K562 (cell line): ENCODE measurements around the gene RPP21. TPM values are rescaled to one million over a fixed set of nuclear protein-coding genes. Genes with fewer than 3 reads are reported as not detected.

ENCODE experiments used
- ATAC-seq: fragments of 200-7000 bp; cut with Tn5 transposase; 3 replicates; pipeline ENCODE4 v1.9.1; 2020; ENCODE audit warnings: moderate library complexity
- BruUV-seq: library from RNA; stranded (reverse); fragments of 400-500 nt; replicated peaks from 2 replicates; lab custom pipeline; 2021; lab: Mats Ljungman, UMichigan
- CTCF ChIA-PET: fragments of 300-600 bp; formaldehyde crosslinking; extraction: SDS; loops from one replicate; lab custom pipeline; 2021; ENCODE audit warnings: low intra/inter-chr PET ratio; lab: Yijun Ruan, JAX
- POLR2A ChIA-PET: fragments of 300-600, 350-650 bp; sonication (Branson Sonifier 250); formaldehyde crosslinking; extraction: SDS; loops from one replicate; lab custom pipeline; 2021; ENCODE audit warnings: antibody characterized with exemption, inconsistent platforms; lab: Yijun Ruan, JAX
- DNase-seq, 4 experiments: peaks; one replicate each; pipeline versions ENCODE4 v3.0.0 to v3.0.0-alpha.2; 2011 to 2018; ENCODE audit warnings: low spot score in 3 of 4, mixed read lengths in 3 of 4; ENCODE audit errors: extremely low read depth in 1 of 4
- FAIRE-seq: peaks from 2 replicates; lab custom pipeline; 2011; peaks lifted over from hg19 to GRCh38; lab: Jason Lieb, UNC
- H2AFZ ChIP-seq: 2 replicates; pipeline ENCODE4 v1.6.0; 2011; ENCODE audit warnings: low read depth, low read length, control low read depth, inconsistent platforms
- H3K27ac ChIP-seq: fragments of 200-600 bp; 3 replicates; pipeline ENCODE4 v1.8.0; 2011; ENCODE audit warnings: low read depth, mild to moderate bottlenecking, control low read depth, inconsistent platforms, low read length, moderate library complexity, mixed read lengths; ENCODE audit errors: extremely low read depth
- H3K27me3 ChIP-seq, 2 experiments: fragments of 300-600 bp in 1 of 2; 2 replicates in 1 of 2; 3 replicates in 1 of 2; pipeline versions ENCODE4 v1.6.0 to v1.8.0; 2011; ENCODE audit warnings: inconsistent platforms in 2 of 2, low read length in 2 of 2, mild to moderate bottlenecking in 1 of 2, mixed read lengths in 1 of 2, moderate library complexity in 1 of 2; ENCODE audit not compliant: control insufficient read depth in 2 of 2, insufficient read depth in 2 of 2
- H3K36me3 ChIP-seq: fragments of 300-600 bp; 3 replicates; pipeline ENCODE4 v1.8.0; 2011; ENCODE audit warnings: mild to moderate bottlenecking, low read length, inconsistent platforms; ENCODE audit not compliant: control insufficient read depth, insufficient read depth
- H3K4me1 ChIP-seq, 2 experiments: fragments of 200-600 bp in 1 of 2; replicated peaks in 1 of 2; 2 replicates in 1 of 2; 3 replicates in 1 of 2; pipeline versions ENCODE4 v1.5.1 to v1.8.0; 2011; ENCODE audit warnings: inconsistent platforms in 2 of 2, low read length in 2 of 2, mild to moderate bottlenecking in 1 of 2, mixed read lengths in 1 of 2, moderate library complexity in 1 of 2; ENCODE audit not compliant: control insufficient read depth in 2 of 2, insufficient read depth in 2 of 2
- H3K4me2 ChIP-seq: 2 replicates; pipeline ENCODE4 v1.6.1; 2011; ENCODE audit warnings: low read length, control low read depth, inconsistent platforms, mixed read lengths; ENCODE audit not compliant: insufficient read depth
- H3K4me3 ChIP-seq: fragments of 200-600 bp; sonication (generic), shearing (Covaris generic); 2 replicates; pipeline ENCODE4 v1.5.1; 2016; ENCODE audit warnings: control low read depth, inconsistent platforms
- H3K79me2 ChIP-seq: fragments of 200-600 bp; 3 replicates; pipeline ENCODE4 v1.8.0; 2011; ENCODE audit warnings: low read length, inconsistent platforms; ENCODE audit not compliant: control insufficient read depth, insufficient read depth
- H3K9ac ChIP-seq, 2 experiments: 2 replicates each; pipeline versions ENCODE4 v1.6.0 to v1.6.1; 2011; ENCODE audit warnings: low read depth in 2 of 2, low read length in 2 of 2, control low read depth in 1 of 2, inconsistent platforms in 1 of 2, mild to moderate bottlenecking in 1 of 2, mixed read lengths in 1 of 2; ENCODE audit not compliant: insufficient read depth in 1 of 2
- H3K9me1 ChIP-seq: one replicate; pipeline ENCODE4 v1.6.0; 2011; ENCODE audit warnings: inconsistent platforms, mild to moderate bottlenecking, low read length, moderate library complexity; ENCODE audit not compliant: control insufficient read depth, insufficient read depth
- H3K9me3 ChIP-seq: replicated peaks from 2 replicates; pipeline ENCODE4 v1.5.1; 2011; ENCODE audit warnings: low read depth, low read length, inconsistent platforms; ENCODE audit not compliant: control insufficient read depth, insufficient read depth
- H4K20me1 ChIP-seq: replicated peaks from 2 replicates; pipeline ENCODE4 v1.6.1; 2011; ENCODE audit warnings: low read length, inconsistent platforms, mixed read lengths; ENCODE audit not compliant: control insufficient read depth, insufficient read depth
- BCL6 ChIP-seq: fragments of 250-450 bp; sonication (Bioruptor Pico); IDR thresholded peaks from 2 replicates; pipeline ENCODE4 v1.4.0; 2020
- CBX8 ChIP-seq: fragments of 200-600 bp; sonication (generic); IDR thresholded peaks from 2 replicates; pipeline ENCODE4 v1.6.1; 2012; ENCODE audit warnings: borderline replicate concordance, mixed run types, low read depth, mild to moderate bottlenecking, moderate library complexity, mixed read lengths, low read length, control low read depth, inconsistent platforms; ENCODE audit not compliant: poor library complexity, severe bottlenecking; ENCODE audit errors: extremely low read depth
- CREBBP ChIP-seq: IDR thresholded peaks from one replicate; pipeline ENCODE4 v1.6.1; 2012; ENCODE audit warnings: low read depth, mild to moderate bottlenecking, control low read depth, inconsistent platforms, low read length
- ESRRA ChIP-seq: fragments of 450-650 bp; IDR thresholded peaks from 2 replicates; pipeline ENCODE4 v1.6.1; 2014; ENCODE audit warnings: low read depth, mild to moderate bottlenecking, moderate library complexity, borderline replicate concordance
- FOXK1 ChIP-seq: sonication (generic); formaldehyde crosslinking; IDR thresholded peaks from 2 replicates; pipeline ENCODE4 v1.8.0; 2022; ENCODE audit warnings: missing genetic modification reagents, mild to moderate bottlenecking, borderline replicate concordance
- HDAC2 ChIP-seq: fragments of 450-650 bp; IDR thresholded peaks from 2 replicates; pipeline ENCODE4 v1.6.1; 2016; ENCODE audit warnings: mild to moderate bottlenecking
- KDM4B ChIP-seq, 2 experiments: fragments of 450-650 bp in 1 of 2; sonication (generic) in 1 of 2; IDR thresholded peaks; 2 replicates each; pipeline ENCODE4 v1.6.1; 2016 to 2017; ENCODE audit warnings: borderline replicate concordance in 2 of 2, antibody characterized with exemption in 1 of 2, low read depth in 1 of 2, mild to moderate bottlenecking in 1 of 2
- PML ChIP-seq: IDR thresholded peaks from 2 replicates; pipeline ENCODE4 v1.6.1; 2012; ENCODE audit warnings: low read length, inconsistent platforms
- TAL1 ChIP-seq: fragments of 450-650 bp; IDR thresholded peaks from 2 replicates; pipeline ENCODE4 v1.6.1; 2016; ENCODE audit warnings: mild to moderate bottlenecking
- YY1 ChIP-seq, 3 experiments: IDR thresholded peaks; 2 replicates each; pipeline ENCODE4 v1.6.1; 2011; ENCODE audit warnings: low read length in 2 of 3, mild to moderate bottlenecking in 2 of 3, moderate library complexity in 2 of 3, borderline replicate concordance in 1 of 3, control low read depth in 1 of 3, low read depth in 1 of 3; ENCODE audit not compliant: insufficient read depth in 3 of 3, insufficient replicate concordance in 2 of 3, control insufficient read depth in 1 of 3, insufficient read length in 1 of 3; ENCODE audit errors: extremely low read depth in 1 of 3
- ZNF253 ChIP-seq: fragments of 250-450 bp; sonication (Bioruptor Pico); conservative IDR thresholded peaks from 2 replicates; pipeline ENCODE4 v1.6.1; 2021; ENCODE audit warnings: mild to moderate bottlenecking
- ZNF76 ChIP-seq: fragments of 250-450 bp; sonication (Bioruptor Pico); IDR thresholded peaks from 2 replicates; pipeline ENCODE4 v1.4.0; 2020; ENCODE audit warnings: mild to moderate bottlenecking, moderate library complexity, borderline replicate concordance
- WGBS: fragments of 100-300 bp; shearing (Covaris generic); methylation state at CpG from one replicate; pipeline ENCODE4 v1.1.6; 2016; ENCODE audit warnings: low coverage, mixed read lengths; ENCODE audit not compliant: insufficient coverage; ENCODE audit errors: missing lambda C conversion rate; 5-methylcytosine and 5-hydroxymethylcytosine counted together
- in situ Hi-C: fragments of 300-500 bp; cut with MboI; formaldehyde crosslinking; loops from 4 replicates; pipeline ENCODE4 v1.15.0; 2018; ENCODE audit warnings: inconsistent platforms, mixed read lengths
- intact Hi-C: fragments of 100-400 bp; cut with micrococcal nuclease; formaldehyde crosslinking; loops from 2 replicates; pipeline ENCODE4 v1.14.2; 2022
- polyA plus RNA-seq, 8 experiments: library from polyadenylated mRNA; depleted of rRNA in 4 of 8; stranded (reverse) in 5 of 8; unstranded in 3 of 8; fragments of >200 nt; fragmentation: Nextera tagmentation in 2 of 8; fragmentation: Illumina TruSeq in 1 of 8; extraction: Ambion mirVana in 2 of 8; extraction: Trizol in 1 of 8; gene quantifications; 2 replicates each; pipeline versions ENCODE4 v1.2.1 to v1.2.3, GENCODE V29; 2011 to 2014; ENCODE audit warnings: inconsistent platforms in 1 of 8, missing spikeins in 1 of 8
- total RNA-seq, 7 experiments: library from RNA; depleted of rRNA in 6 of 7; stranded (reverse); fragments of >200 nt in 6 of 7; fragmentation: Illumina TruSeq in 2 of 7; extraction: Trizol in 2 of 7; gene quantifications; 2 replicates each; pipeline versions ENCODE4 v1.2.1 to v1.2.3, GENCODE V29; 2011 to 2021; ENCODE audit warnings: low replicate concordance in 1 of 7
- TF ChIP-seq, protein P1 (sequence below): fragments of 250-450 bp; sonication (Bioruptor Pico); IDR thresholded peaks from 2 replicates; pipeline ENCODE4 v1.5.1; 2021; ENCODE audit warnings: mild to moderate bottlenecking
- TF ChIP-seq, protein P2 (sequence below): fragments of 450-650 bp; formaldehyde crosslinking; IDR thresholded peaks from 2 replicates; pipeline ENCODE4 v1.4.0; 2020; ENCODE audit warnings: mild to moderate bottlenecking, mixed read lengths
- TF ChIP-seq, protein P3 (sequence below): sonication (generic); formaldehyde crosslinking; IDR thresholded peaks from 2 replicates; pipeline ENCODE4 v1.9.0; 2022; ENCODE audit warnings: mild to moderate bottlenecking, missing genetic modification reagents
- TF ChIP-seq, protein P4 (sequence below): sonication (generic); IDR thresholded peaks from 2 replicates; pipeline ENCODE4 v1.6.1; 2016

Gene RPP21
- total and polyA plus RNA-seq, 9 of the 15 experiments (the other 6 are each of a cell fraction or from before 2014, with no cell fraction given): 62.1 to 362 (median 166) TPM

DNA sequence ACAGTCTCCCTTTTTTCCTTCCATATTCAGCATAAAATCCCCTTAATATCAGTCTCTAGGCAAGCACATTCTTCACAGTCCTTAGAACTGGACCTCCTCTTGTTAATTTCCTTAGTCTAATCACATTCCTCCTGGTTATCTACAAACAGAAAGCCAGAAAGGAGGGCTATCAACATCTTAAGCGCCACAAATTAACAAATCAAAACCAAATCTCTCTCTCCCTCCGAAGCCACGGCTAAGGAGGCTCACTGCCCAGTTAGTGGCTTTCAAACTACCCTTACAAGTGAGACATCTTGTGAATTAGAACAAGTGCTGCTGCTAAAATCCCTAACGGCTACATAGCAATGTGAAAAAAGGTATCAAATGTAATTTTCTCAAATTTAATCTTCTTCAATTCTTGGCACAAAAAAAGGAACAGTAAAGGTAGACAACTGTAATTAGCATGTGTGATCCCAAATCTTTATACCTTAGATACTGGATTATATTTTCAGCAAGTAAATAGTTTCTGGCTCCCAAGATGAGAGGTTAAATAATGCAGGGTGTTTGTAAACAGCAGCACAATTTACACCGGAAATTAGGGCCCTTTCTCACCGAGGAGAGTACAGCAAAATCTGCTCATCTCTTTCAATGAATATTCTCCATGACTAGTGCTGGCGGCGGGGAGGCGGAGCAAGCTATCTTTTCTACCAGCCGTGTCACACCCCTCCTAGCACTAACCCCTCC lies 19.6 kb upstream of the RPP21 start:
- POLR2A ChIA-PET: interaction anchor here (0.9 to 2.7 kb wide), 8 partner anchors 8 to 26 kb away, joined by 3 to 18 read pairs (median 10); no protein-coding TSS in a partner anchor
- CTCF ChIA-PET: no interaction called here
- ATAC-seq (peak; percentile 86), FAIRE-seq (peak; percentile 84), DNase-seq (peak in 3 of 4 experiments; percentile 78 to 93 (median 92))
- H3K4me2 ChIP-seq: peak overlapping the region; percentile 95
- peak overlapping the region; percentile 92 for H3K27ac ChIP-seq
- peak overlapping the region; percentile 97; the same call in 1 of the 2 replicates for H2AFZ ChIP-seq
- H3K36me3 ChIP-seq: peaks cover 46% of the 10 kb centered on the region
- peaks cover 22 to 41% of the 10 kb centered on the region in 2 experiments for H3K4me1 ChIP-seq
- H3K9me1 ChIP-seq: no peaks in the 10 kb centered on the region
- H3K4me3 ChIP-seq: peak overlapping the region; percentile 84
- in situ Hi-C loops (no loop called here), intact Hi-C loops (no loop called here)
- no peaks in the 10 kb centered on the region for H3K9me3 ChIP-seq
- BruUV-seq: TSS peak; percentile 58
- peak overlapping the region; percentile 90 to 94; a peak in 3 of 4 replicates for H3K9ac ChIP-seq
- no peaks in the 10 kb centered on the region for H3K27me3 ChIP-seq
- H4K20me1 ChIP-seq: peaks cover 9% of the 10 kb centered on the region
- under 1% methylated on average over 10 of the region's 10 CpGs for WGBS
- H3K79me2 ChIP-seq: peaks cover 77% of the 10 kb centered on the region
- TF ChIP-seq ZNF76 (no peak), HDAC2 (no peak), CBX8 (no peak), ESRRA (no peak), PML (no peak), YY1 (IDR thresholded peaks at IDR 0.05; ENCODE audit: borderline replicate concordance in 1 of 3, control insufficient read depth in 1 of 3, extremely low read depth in 1 of 3, insufficient read depth in 3 of 3, insufficient read length in 1 of 3, insufficient replicate concordance in 2 of 3, low read depth in 1 of 3, low read length in 2 of 3) (peak in 1 of 3 experiments; percentile 43), TAL1 (0 out of 2 replicates have a peak, but pooled peaks have one; percentile 20), KDM4B (IDR thresholded peaks at IDR 0.05; ENCODE audit: borderline replicate concordance in 2 of 2, low read depth in 1 of 2) (no peak), FOXK1 (CRISPR knock-in tag) (no peak), CREBBP (no peak), BCL6 (no peak), ZNF253 (CRISPR knock-in tag) (no peak)
- TF ChIP-seq, protein P1, sequence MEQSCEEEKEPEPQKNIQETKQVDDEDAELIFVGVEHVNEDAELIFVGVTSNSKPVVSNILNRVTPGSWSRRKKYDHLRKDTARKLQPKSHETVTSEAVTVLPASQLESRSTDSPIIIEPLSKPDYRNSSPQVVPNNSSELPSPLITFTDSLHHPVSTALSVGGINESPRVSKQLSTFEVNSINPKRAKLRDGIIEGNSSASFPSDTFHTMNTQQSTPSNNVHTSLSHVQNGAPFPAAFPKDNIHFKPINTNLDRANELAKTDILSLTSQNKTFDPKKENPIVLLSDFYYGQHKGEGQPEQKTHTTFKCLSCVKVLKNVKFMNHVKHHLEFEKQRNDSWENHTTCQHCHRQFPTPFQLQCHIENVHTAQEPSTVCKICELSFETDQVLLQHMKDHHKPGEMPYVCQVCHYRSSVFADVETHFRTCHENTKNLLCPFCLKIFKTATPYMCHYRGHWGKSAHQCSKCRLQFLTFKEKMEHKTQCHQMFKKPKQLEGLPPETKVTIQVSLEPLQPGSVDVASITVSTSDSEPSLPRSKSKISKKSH (CRISPR knock-in tag): no peak
- TF ChIP-seq, protein P2, sequence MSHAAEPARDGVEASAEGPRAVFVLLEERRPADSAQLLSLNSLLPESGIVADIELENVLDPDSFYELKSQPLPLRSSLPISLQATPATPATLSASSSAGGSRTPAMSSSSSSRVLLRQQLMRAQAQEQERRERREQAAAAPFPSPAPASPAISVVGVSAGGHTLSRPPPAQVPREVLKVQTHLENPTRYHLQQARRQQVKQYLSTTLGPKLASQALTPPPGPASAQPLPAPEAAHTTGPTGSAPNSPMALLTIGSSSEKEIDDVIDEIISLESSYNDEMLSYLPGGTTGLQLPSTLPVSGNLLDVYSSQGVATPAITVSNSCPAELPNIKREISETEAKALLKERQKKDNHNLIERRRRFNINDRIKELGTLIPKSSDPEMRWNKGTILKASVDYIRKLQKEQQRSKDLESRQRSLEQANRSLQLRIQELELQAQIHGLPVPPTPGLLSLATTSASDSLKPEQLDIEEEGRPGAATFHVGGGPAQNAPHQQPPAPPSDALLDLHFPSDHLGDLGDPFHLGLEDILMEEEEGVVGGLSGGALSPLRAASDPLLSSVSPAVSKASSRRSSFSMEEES (CRISPR knock-in tag): no peak
- TF ChIP-seq, protein P3, sequence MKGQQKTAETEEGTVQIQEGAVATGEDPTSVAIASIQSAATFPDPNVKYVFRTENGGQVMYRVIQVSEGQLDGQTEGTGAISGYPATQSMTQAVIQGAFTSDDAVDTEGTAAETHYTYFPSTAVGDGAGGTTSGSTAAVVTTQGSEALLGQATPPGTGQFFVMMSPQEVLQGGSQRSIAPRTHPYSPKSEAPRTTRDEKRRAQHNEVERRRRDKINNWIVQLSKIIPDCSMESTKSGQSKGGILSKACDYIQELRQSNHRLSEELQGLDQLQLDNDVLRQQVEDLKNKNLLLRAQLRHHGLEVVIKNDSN: no peak
- TF ChIP-seq, protein P4, sequence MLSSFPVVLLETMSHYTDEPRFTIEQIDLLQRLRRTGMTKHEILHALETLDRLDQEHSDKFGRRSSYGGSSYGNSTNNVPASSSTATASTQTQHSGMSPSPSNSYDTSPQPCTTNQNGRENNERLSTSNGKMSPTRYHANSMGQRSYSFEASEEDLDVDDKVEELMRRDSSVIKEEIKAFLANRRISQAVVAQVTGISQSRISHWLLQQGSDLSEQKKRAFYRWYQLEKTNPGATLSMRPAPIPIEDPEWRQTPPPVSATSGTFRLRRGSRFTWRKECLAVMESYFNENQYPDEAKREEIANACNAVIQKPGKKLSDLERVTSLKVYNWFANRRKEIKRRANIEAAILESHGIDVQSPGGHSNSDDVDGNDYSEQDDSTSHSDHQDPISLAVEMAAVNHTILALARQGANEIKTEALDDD: no peak; the same call in 1 of the 2 replicates
